Mesendoderm (in vitro differentiated cells): ENCODE results near the gene TGM4.

Experiments used
- DNase-seq: peaks from one replicate; pipeline ENCODE4 v3.0.0; 2013
- H2AK5ac ChIP-seq: 2 replicates; pipeline ENCODE4 v1.6.1; 2013; ENCODE audit warnings: low read length, inconsistent platforms
- H2BK120ac ChIP-seq: 2 replicates; pipeline ENCODE4 v1.6.1; 2013; ENCODE audit warnings: low read depth, mild to moderate bottlenecking, low read length, moderate library complexity, mixed read lengths
- H2BK15ac ChIP-seq: replicated peaks from 2 replicates; pipeline ENCODE4 v1.6.1; 2013; ENCODE audit warnings: low read depth, mild to moderate bottlenecking, moderate library complexity
- H2BK5ac ChIP-seq: 2 replicates; pipeline ENCODE4 v1.6.1; 2013; ENCODE audit warnings: low read length, inconsistent platforms
- H3K18ac ChIP-seq: 2 replicates; pipeline ENCODE4 v1.6.1; 2013; ENCODE audit warnings: mild to moderate bottlenecking, low read length, mixed read lengths
- H3K23ac ChIP-seq: one replicate; pipeline ENCODE4 v1.6.1; 2013; ENCODE audit warnings: low read length
- H3K27ac ChIP-seq: 2 replicates; pipeline ENCODE4 v1.5.1; 2013; ENCODE audit warnings: low read depth, mild to moderate bottlenecking, inconsistent platforms, low read length, moderate library complexity
- H3K27me3 ChIP-seq: 2 replicates; pipeline ENCODE4 v1.6.1; 2013; ENCODE audit warnings: low read length, control low read depth, mild to moderate bottlenecking, inconsistent platforms; ENCODE audit not compliant: insufficient read depth, poor library complexity
- H3K36me3 ChIP-seq: 2 replicates; pipeline ENCODE4 v1.6.1; 2013; ENCODE audit warnings: low read length, inconsistent platforms; ENCODE audit not compliant: control insufficient read depth, insufficient read depth
- H3K4ac ChIP-seq: one replicate; pipeline ENCODE4 v1.6.1; 2013; ENCODE audit warnings: low read depth, mild to moderate bottlenecking, low read length, moderate library complexity
- H3K4me1 ChIP-seq: 2 replicates; pipeline ENCODE4 v1.6.1; 2013; ENCODE audit warnings: low read depth, low read length, inconsistent platforms; ENCODE audit not compliant: control insufficient read depth
- H3K4me2 ChIP-seq: 2 replicates; pipeline ENCODE4 v1.6.1; 2013; ENCODE audit warnings: low read length
- H3K4me3 ChIP-seq: 2 replicates; pipeline ENCODE4 v1.5.1; 2013; ENCODE audit warnings: mild to moderate bottlenecking, low read length
- H3K56ac ChIP-seq: one replicate; pipeline ENCODE4 v1.6.1; 2013; ENCODE audit warnings: low read length
- H3K79me1 ChIP-seq: 2 replicates; pipeline ENCODE4 v1.6.1; 2013; ENCODE audit warnings: low read length, inconsistent platforms
- H3K79me2 ChIP-seq: 2 replicates; pipeline ENCODE4 v1.6.1; 2013; ENCODE audit warnings: mild to moderate bottlenecking, low read length; ENCODE audit not compliant: control insufficient read depth, insufficient read depth
- H3K9ac ChIP-seq: 2 replicates; pipeline ENCODE4 v1.6.1; 2013; ENCODE audit warnings: low read length, inconsistent platforms
- H4K5ac ChIP-seq: one replicate; pipeline ENCODE4 v1.6.1; 2013; ENCODE audit warnings: low read length
- H4K8ac ChIP-seq: one replicate; pipeline ENCODE4 v1.6.1; 2013; ENCODE audit warnings: low read depth, mild to moderate bottlenecking, control low read depth, low read length, moderate library complexity
- WGBS: extraction: QIAGEN DNeasy Blood & Tissue Kit; methylation state at CpG from one replicate; pipeline ENCODE4 v1.1.7; 2013; ENCODE audit warnings: low lambda C conversion rate, missing lambda C conversion rate; ENCODE audit not compliant: insufficient coverage; ENCODE audit errors: extremely low coverage; 5-methylcytosine and 5-hydroxymethylcytosine counted together

Gene TGM4

GRCh38 chr3:44918087-44918486 lies 43.7 kb downstream of the TGM4 start:
- Histone ChIP-seq H3K56ac (no peak overlapping the region), H3K18ac (no peak overlapping the region), H3K4me2 (no peak overlapping the region), H3K79me1 (no peaks in the 10 kb centered on the region), H4K5ac (no peak overlapping the region), H3K4me3 (no peak overlapping the region), H3K27ac (no peak overlapping the region), H3K9ac (no peak overlapping the region), H3K79me2 (no peaks in the 10 kb centered on the region), H2AK5ac (no peak overlapping the region), H3K4me1 (no peaks in the 10 kb centered on the region), H2BK15ac (no peak overlapping the region), H4K8ac (no peak overlapping the region), H3K4ac (no peak overlapping the region), H2BK120ac (no peak overlapping the region), H2BK5ac (no peak overlapping the region), H3K23ac (no peak overlapping the region), H3K36me3 (no peaks in the 10 kb centered on the region), H3K27me3 (no peaks in the 10 kb centered on the region)
- WGBS: no CpG with 5 or more reads among the region's 12 CpGs
- no peak for DNase-seq

GRCh38 chr3:44918581-44918980 lies 44.2 kb downstream of the TGM4 start:
- Histone ChIP-seq H3K4ac (no peak overlapping the region), H2BK15ac (no peak overlapping the region), H3K4me1 (no peaks in the 10 kb centered on the region), H3K9ac (no peak overlapping the region), H4K8ac (no peak overlapping the region), H2BK5ac (no peak overlapping the region), H2AK5ac (no peak overlapping the region), H3K18ac (no peak overlapping the region), H3K27ac (no peak overlapping the region), H3K23ac (no peak overlapping the region), H4K5ac (no peak overlapping the region), H3K4me3 (no peak overlapping the region), H3K56ac (no peak overlapping the region), H3K36me3 (no peaks in the 10 kb centered on the region), H2BK120ac (no peak overlapping the region), H3K79me2 (no peaks in the 10 kb centered on the region), H3K79me1 (no peaks in the 10 kb centered on the region), H3K27me3 (no peaks in the 10 kb centered on the region), H3K4me2 (no peak overlapping the region)
- DNase-seq: no peak
- WGBS: no CpG with 5 or more reads among the region's 6 CpGs

- no peaks in the 10 kb centered on the region for H3K79me1 ChIP-seq
- no peak overlapping the region for H3K9ac ChIP-seq
- no peak overlapping the region for H2BK15ac ChIP-seq
- no peaks in the 10 kb centered on the region for H3K27me3 ChIP-seq
- no peak overlapping the region for H3K4me2 ChIP-seq
- H3K18ac ChIP-seq: no peak overlapping the region
- no peaks in the 10 kb centered on the region for H3K79me2 ChIP-seq
- no peak overlapping the region for H2AK5ac ChIP-seq
- DNase-seq: no peak
- no peak overlapping the region for H4K5ac ChIP-seq
- WGBS: no CpG with 5 or more reads among the region's 3 CpGs
- H3K4me1 ChIP-seq: no peaks in the 10 kb centered on the region
- H3K36me3 ChIP-seq: no peaks in the 10 kb centered on the region
- H3K27ac ChIP-seq: no peak overlapping the region
- H2BK5ac ChIP-seq: no peak overlapping the region
- H4K8ac ChIP-seq: no peak overlapping the region
- no peak overlapping the region for H3K4ac ChIP-seq
- no peak overlapping the region for H2BK120ac ChIP-seq
- no peak overlapping the region for H3K4me3 ChIP-seq
- H3K56ac ChIP-seq: no peak overlapping the region
- no peak overlapping the region for H3K23ac ChIP-seq
Measured at GRCh38 chr3:44920081-44920480, 45.7 kb downstream of the TGM4 start.

- Histone ChIP-seq H4K8ac (no peak overlapping the region), H2BK15ac (no peak overlapping the region), H3K79me1 (no peaks in the 10 kb centered on the region), H3K18ac (no peak overlapping the region), H3K27me3 (no peaks in the 10 kb centered on the region), H3K9ac (no peak overlapping the region), H3K27ac (no peak overlapping the region), H3K4ac (no peak overlapping the region), H3K23ac (no peak overlapping the region), H3K4me3 (no peak overlapping the region), H3K79me2 (no peaks in the 10 kb centered on the region), H3K4me2 (no peak overlapping the region), H2BK120ac (no peak overlapping the region), H2AK5ac (no peak overlapping the region), H2BK5ac (no peak overlapping the region), H3K4me1 (no peaks in the 10 kb centered on the region), H3K36me3 (no peaks in the 10 kb centered on the region), H4K5ac (no peak overlapping the region), H3K56ac (no peak overlapping the region)
- DNase-seq: no peak
- WGBS: no CpG with 5 or more reads among the region's 3 CpGs
Measured at GRCh38 chr3:44923632-44924456, 49.4 kb downstream of the TGM4 start.

- Histone ChIP-seq H2BK120ac (no peak overlapping the region), H3K23ac (no peak overlapping the region), H3K4me1 (no peaks in the 10 kb centered on the region), H2BK5ac (no peak overlapping the region), H3K4me2 (no peak overlapping the region), H3K36me3 (no peaks in the 10 kb centered on the region), H3K56ac (no peak overlapping the region), H3K18ac (no peak overlapping the region), H3K79me1 (no peaks in the 10 kb centered on the region), H3K79me2 (no peaks in the 10 kb centered on the region), H4K5ac (no peak overlapping the region), H2BK15ac (no peak overlapping the region), H2AK5ac (no peak overlapping the region), H3K4ac (no peak overlapping the region), H3K4me3 (no peak overlapping the region), H3K27ac (no peak overlapping the region), H3K27me3 (no peaks in the 10 kb centered on the region), H4K8ac (no peak overlapping the region), H3K9ac (no peak overlapping the region)
- WGBS: no CpG with 5 or more reads among the region's 5 CpGs
- DNase-seq: no peak
Measured at GRCh38 chr3:44924457-44925084, 50.2 kb downstream of the TGM4 start.
